Endodermal cell (in vitro differentiated cells): Measurements from ENCODE around the gene RASSF4. TPM values are rescaled to one million over a fixed set of nuclear protein-coding genes. Genes with fewer than 3 reads are reported as not detected.

Experiments
- DNase-seq: peaks from one replicate; pipeline ENCODE4 v3.0.0-alpha.2; 2017
- H3K27ac ChIP-seq: 2 replicates; pipeline ENCODE4 v1.5.1; 2013; ENCODE audit warnings: mild to moderate bottlenecking, low read depth, low read length, moderate library complexity
- H3K27me3 ChIP-seq: 2 replicates; pipeline ENCODE4 v1.6.1; 2013; ENCODE audit warnings: mild to moderate bottlenecking, low read length, moderate library complexity; ENCODE audit not compliant: insufficient read depth, control insufficient read depth, poor library complexity, severe bottlenecking
- H3K36me3 ChIP-seq: 2 replicates; pipeline ENCODE4 v1.7.0; 2013; ENCODE audit warnings: mild to moderate bottlenecking, low read length, moderate library complexity; ENCODE audit not compliant: control insufficient read depth, insufficient read depth
- H3K4me1 ChIP-seq: one replicate; pipeline ENCODE4 v1.7.0; 2013; ENCODE audit warnings: low read length; ENCODE audit not compliant: control insufficient read depth, insufficient read depth
- H3K4me3 ChIP-seq: 2 replicates; pipeline ENCODE4 v1.5.1; 2013; ENCODE audit warnings: mild to moderate bottlenecking, low read length, moderate library complexity
- H3K9ac ChIP-seq: 2 replicates; pipeline ENCODE4 v1.6.1; 2013; ENCODE audit warnings: mild to moderate bottlenecking, low read length, moderate library complexity; ENCODE audit not compliant: poor library complexity, severe bottlenecking; ENCODE audit errors: extremely low read depth
- H3K9me3 ChIP-seq: 2 replicates; pipeline ENCODE4 v1.6.1; 2013; ENCODE audit warnings: mild to moderate bottlenecking, low read length, moderate library complexity; ENCODE audit not compliant: control insufficient read depth
- H3K27ac Mint-ChIP-seq: 2 replicates; pipeline ENCODE4 v1.8.0; 2020; ENCODE audit warnings: mixed read lengths
- H3K27me3 Mint-ChIP-seq: 2 replicates; pipeline ENCODE4 v1.8.0; 2021; ENCODE audit warnings: mild to moderate bottlenecking, mixed read lengths; ENCODE audit not compliant: insufficient read depth
- H3K36me3 Mint-ChIP-seq: 2 replicates; pipeline ENCODE4 v1.8.0; 2020; ENCODE audit warnings: low read depth, mixed read lengths
- H3K4me1 Mint-ChIP-seq: 2 replicates; pipeline ENCODE4 v1.8.0; 2020; ENCODE audit warnings: mixed read lengths
- H3K4me3 Mint-ChIP-seq: 2 replicates; pipeline ENCODE4 v1.8.0; 2020; ENCODE audit warnings: mild to moderate bottlenecking, moderate library complexity, mixed read lengths
- H3K9me3 Mint-ChIP-seq: 2 replicates; pipeline ENCODE4 v1.8.0; 2020; ENCODE audit warnings: mild to moderate bottlenecking, mixed read lengths
- CTCF ChIP-seq: fragments of 200-600 bp; sonication (generic); conservative IDR thresholded peaks from 2 replicates; pipeline ENCODE4 v1.5.0; 2021; ENCODE audit warnings: antibody characterized with exemption, mild to moderate bottlenecking
- WGBS, 2 experiments: methylation state at CpG; one replicate each; pipeline versions ENCODE4 v1.1.5 to v1.1.7; 2013; ENCODE audit warnings: missing lambda C conversion rate in 2 of 2, mixed read lengths in 1 of 2; ENCODE audit not compliant: insufficient coverage in 1 of 2, insufficient read length in 1 of 2; 5-methylcytosine and 5-hydroxymethylcytosine counted together
- total RNA-seq, 2 donors: library from RNA; stranded (reverse); fragmentation: NEBNext Ultra II Directional in 1 of 2; extraction: Animal tissue kit (Norgen Biotek cat#: 25700) in 1 of 2; gene quantifications; 2 replicates in 1 of 2; 3 replicates in 1 of 2; pipeline ENCODE4 v1.2.1, GENCODE V29; 2021

The RASSF4 gene
- total RNA-seq, 2 donors from 2014 or later: 5.2 to 14.1 TPM

- Mint-ChIP-seq H3K4me3 (no peak overlapping the region), H3K4me1 (peaks cover 45% of the 10 kb centered on the region), H3K27me3 (peaks cover 18% of the 10 kb centered on the region), H3K36me3 (peaks cover 7% of the 10 kb centered on the region), H3K9me3 (peaks cover 2% of the 10 kb centered on the region), H3K27ac (no peak overlapping the region)
- no peak for DNase-seq
- TF ChIP-seq CTCF: no peak
- Histone ChIP-seq H3K27me3 (peaks cover 9% of the 10 kb centered on the region), H3K36me3 (no peaks in the 10 kb centered on the region), H3K27ac (no peak overlapping the region), H3K9me3 (no peaks in the 10 kb centered on the region), H3K4me1 (peaks cover 14% of the 10 kb centered on the region), H3K9ac (no peak overlapping the region), H3K4me3 (no peak overlapping the region)
- 75 to 83% methylated on average over 4 of the region's 4 CpGs for WGBS, 2 experiments
These were observed 1.6 kb downstream of the RASSF4 start for GRCh38 chr10:44961230-44961571.

GRCh38 chr10:44961931-44962750 is 2.5 kb downstream of the RASSF4 start:
- peaks cover 45% of the 10 kb centered on the region for H3K4me1 Mint-ChIP-seq

More at GRCh38 chr10:44961931-44962750, 2.5 kb downstream of the RASSF4 start:
- Histone ChIP-seq H3K4me3 (no peak overlapping the region), H3K9me3 (no peaks in the 10 kb centered on the region), H3K27me3 (peaks cover 9% of the 10 kb centered on the region), H3K4me1 (peaks cover 14% of the 10 kb centered on the region), H3K36me3 (no peaks in the 10 kb centered on the region), H3K9ac (no peak overlapping the region), H3K27ac (no peak overlapping the region)
- Mint-ChIP-seq H3K9me3 (no peaks in the 10 kb centered on the region), H3K27me3 (peaks cover 18% of the 10 kb centered on the region), H3K36me3 (no peaks in the 10 kb centered on the region), H3K4me3 (no peak overlapping the region), H3K27ac (no peak overlapping the region)
- no peak for TF ChIP-seq CTCF
- peak; percentile 33 for DNase-seq
- 88 to 93% methylated on average over 9 to 11 of the region's 11 CpGs for WGBS, 2 experiments
